Sigmoid colon (tissue), 7 donors: Measurements from ENCODE around the gene NXPH4. TPM values are rescaled to one million over a fixed set of nuclear protein-coding genes. Genes with fewer than 3 reads are reported as not detected.

Source experiments
- DNase-seq: peaks from one replicate; pipeline ENCODE4 v3.0.0-alpha.2; 2019
- H3K27ac ChIP-seq, 4 donors: fragments of 200-600 bp; sonication (generic); one replicate each; pipeline ENCODE4 v1.5.1; 2016 to 2019; ENCODE audit warnings: mild to moderate bottlenecking in 1 of 4
- H3K27me3 ChIP-seq, 3 donors: fragments of 200-600 bp; sonication (generic); one replicate each; pipeline ENCODE4 v1.5.1; 2019; ENCODE audit warnings: mild to moderate bottlenecking in 1 of 3
- H3K36me3 ChIP-seq, 4 donors: fragments of 200-600 bp; sonication (generic); one replicate each; pipeline ENCODE4 v1.5.1; 2016 to 2019
- H3K4me1 ChIP-seq, 4 donors: fragments of 200-600 bp; sonication (generic); one replicate each; pipeline ENCODE4 v1.5.1; 2017 to 2019
- H3K4me3 ChIP-seq, 4 donors: fragments of 200-600 bp; sonication (generic); one replicate each; pipeline ENCODE4 v1.5.1; 2017 to 2019; ENCODE audit warnings: mild to moderate bottlenecking in 2 of 4, moderate library complexity in 1 of 4
- H3K9me3 ChIP-seq, 4 donors: fragments of 200-600 bp in 3 of 4; sonication (generic) in 3 of 4; one replicate each; pipeline versions ENCODE4 v1.5.1 to v1.6.1; 2013 to 2019
- CTCF ChIP-seq, 4 experiments: fragments of 450-650 bp in 3 of 4; fragments of 200-600 bp in 1 of 4; IDR thresholded peaks; one replicate each; pipeline ENCODE4 v1.5.1; 2016 to 2019; ENCODE audit warnings: antibody characterized with exemption in 4 of 4, mild to moderate bottlenecking in 3 of 4, moderate library complexity in 2 of 4
- EP300 ChIP-seq, 4 donors: sonication (generic); formaldehyde crosslinking; IDR thresholded peaks; one replicate each; pipeline ENCODE4 v1.6.1; 2017; ENCODE audit warnings: antibody characterized with exemption in 4 of 4
- POLR2A ChIP-seq, 2 donors: fragments of 450-650 bp; IDR thresholded peaks; one replicate each; pipeline ENCODE4 v1.6.1; 2016; ENCODE audit warnings: antibody characterized with exemption in 2 of 2, mild to moderate bottlenecking in 2 of 2, moderate library complexity in 2 of 2
- POLR2AphosphoS5 ChIP-seq, 4 donors: sonication (generic); formaldehyde crosslinking; IDR thresholded peaks; one replicate each; pipeline ENCODE4 v1.6.1; 2017; ENCODE audit warnings: antibody characterized with exemption in 4 of 4
- WGBS, 2 donors: extraction: QIAGEN DNeasy Blood & Tissue Kit; methylation state at CpG; one replicate each; pipeline ENCODE4 v1.1.7; 2013; 5-methylcytosine and 5-hydroxymethylcytosine counted together
- intact Hi-C: fragments of 100-400 bp; cut with DNase I; formaldehyde crosslinking; loops from one replicate; pipeline ENCODE4 v1.15.1; 2023
- polyA plus RNA-seq, 3 donors: library from polyadenylated mRNA; stranded (reverse); fragments of 200-250 nt; gene quantifications; one replicate each; pipeline ENCODE4 v1.2.3, GENCODE V29; 2013
- total RNA-seq, 4 donors: library from RNA; depleted of rRNA; stranded (reverse); fragments of >200 nt; gene quantifications; one replicate each; pipeline ENCODE4 v1.1.0, GENCODE V29; 2016
- donor health status: healthy with polysubstance abuse.
- donor health status: Bipolar disorder and iron deficiency.
- donor health status: healthy.

The NXPH4 gene
- total and polyA plus RNA-seq, 7 donors: 0.13 TPM; not detected in 6

DNA sequence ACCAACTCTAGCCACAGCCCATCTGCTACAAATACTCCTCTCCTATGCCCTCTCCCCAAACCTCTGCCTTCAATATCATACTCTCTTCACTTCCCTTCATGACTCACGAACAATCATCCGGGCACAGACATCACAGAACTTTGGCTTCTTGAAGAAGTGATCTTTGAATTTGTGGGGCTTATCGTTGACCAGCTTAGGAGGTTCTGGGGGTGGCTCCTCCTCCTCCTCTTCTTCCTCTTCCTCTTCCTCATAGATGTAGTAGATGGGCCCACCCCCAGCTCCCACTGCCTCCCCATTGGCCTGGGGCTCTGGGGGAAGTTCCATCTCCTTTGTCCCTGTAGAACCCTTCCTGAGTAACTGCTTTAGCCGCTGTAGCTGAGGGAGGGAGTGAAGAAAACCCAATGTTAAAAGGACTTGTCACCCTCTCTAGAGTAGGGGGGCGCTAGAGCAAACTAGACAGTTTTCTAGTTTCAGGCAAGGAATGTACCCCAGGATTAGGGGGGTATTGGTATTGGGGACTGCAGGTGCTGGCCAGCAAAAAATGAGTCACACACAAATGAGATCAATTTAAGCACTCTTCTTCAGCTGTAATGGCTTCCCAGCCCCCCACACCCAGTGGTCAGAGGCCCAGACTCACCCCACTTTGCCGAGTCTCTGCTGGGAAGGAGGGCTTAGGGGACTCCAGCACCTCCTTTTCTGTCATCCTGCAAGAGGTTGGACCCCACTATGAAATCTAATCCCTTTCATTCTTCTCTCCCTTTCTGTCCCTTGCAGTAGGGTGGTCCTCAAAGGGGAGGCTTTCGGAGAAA lies 32.5 kb downstream of the NXPH4 start:
- H3K27me3 ChIP-seq: peaks cover 6 to 31% (median 14%) of the 10 kb centered on the region in 3 donors
- TF ChIP-seq EP300 (IDR thresholded peaks at IDR 0.05): no peak
- TF ChIP-seq CTCF (IDR thresholded peaks at IDR 0.05): no peak
- TF ChIP-seq POLR2A (IDR thresholded peaks at IDR 0.05): no peak
- TF ChIP-seq POLR2AphosphoS5 (IDR thresholded peaks at IDR 0.05): no peak
- no peaks in the 10 kb centered on the region for H3K4me1 ChIP-seq
- H3K9me3 ChIP-seq: no peaks in the 10 kb centered on the region
- DNase-seq: no peak
- intact Hi-C loops: no loop called here
- H3K36me3 ChIP-seq: no peaks in the 10 kb centered on the region
- WGBS, 2 donors: 71 to 85% methylated on average over 7 of the region's 7 CpGs
- no peak overlapping the region for H3K27ac ChIP-seq
- H3K4me3 ChIP-seq: no peak overlapping the region

- Histone ChIP-seq H3K4me1 (no peaks in the 10 kb centered on the region), H3K36me3 (peaks cover 0 to 13% (median 4%) of the 10 kb centered on the region in 4 donors), H3K27me3 (peaks cover 0 to 20% (median 4%) of the 10 kb centered on the region in 3 donors), H3K27ac (no peak overlapping the region), H3K9me3 (no peaks in the 10 kb centered on the region), H3K4me3 (no peak overlapping the region)
- WGBS, 2 donors: 90 to 93% methylated on average over 3 of the region's 3 CpGs
- no peak for TF ChIP-seq POLR2AphosphoS5 (IDR thresholded peaks at IDR 0.05)
- no peak for TF ChIP-seq EP300 (IDR thresholded peaks at IDR 0.05)
- no peak for TF ChIP-seq POLR2A (IDR thresholded peaks at IDR 0.05)
- no peak for TF ChIP-seq CTCF (IDR thresholded peaks at IDR 0.05)
- DNase-seq: no peak
- intact Hi-C loops: no loop called here
These were observed 33.9 kb downstream of the NXPH4 start for GRCh38 chr12:57250541-57250940.

DNA sequence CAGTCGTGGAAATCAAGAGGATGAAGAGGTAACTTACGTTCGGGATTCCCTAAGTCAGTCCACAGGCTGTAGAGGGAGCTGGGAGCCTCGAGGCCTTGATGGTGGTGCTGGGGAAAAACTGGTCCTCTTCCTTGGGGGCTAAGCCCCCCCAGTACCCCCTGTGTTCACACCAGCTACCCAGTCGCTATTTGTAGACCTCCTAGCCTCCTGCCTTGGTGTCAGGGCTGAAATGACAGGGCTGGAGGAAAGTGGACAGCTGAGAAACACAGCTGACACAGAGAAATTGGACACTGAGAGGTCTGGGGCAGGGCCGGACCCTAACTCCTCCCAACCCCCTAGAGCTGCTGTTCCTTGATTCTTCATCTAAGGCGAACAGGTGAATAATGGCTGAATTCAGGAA lies 34.4 kb downstream of the NXPH4 start, which contains the start of gene STAC3:
TSS of gene STAC3 (minus strand) at position 232 of the 400 bp plus-strand sequence. CDS start 1,551 bp downstream, outside the sequence.
- peaks cover 0 to 17% (median 8%) of the 10 kb centered on the region in 4 donors for H3K36me3 ChIP-seq
- no peaks in the 10 kb centered on the region for H3K4me1 ChIP-seq
- H3K27me3 ChIP-seq: peaks cover 0 to 17% (median 4%) of the 10 kb centered on the region in 3 donors
- H3K9me3 ChIP-seq: no peaks in the 10 kb centered on the region
- no peak for DNase-seq
- no peak within 1 kb of the TSS for H3K27ac ChIP-seq
- 81 to 85% methylated on average over 7 of the region's 7 CpGs for WGBS, 2 donors
- intact Hi-C loops: no loop called here
- H3K4me3 ChIP-seq: no peak within 1 kb of the TSS
- TF ChIP-seq POLR2AphosphoS5 (IDR thresholded peaks at IDR 0.05): no peak
- no peak for TF ChIP-seq EP300 (IDR thresholded peaks at IDR 0.05)

GRCh38 chr12:57254506-57255280 lies 38.1 kb downstream of the NXPH4 start:
- intact Hi-C loops: no loop called here
- no peak overlapping the region for H3K27ac ChIP-seq
- peaks cover 0 to 3% (median 0%) of the 10 kb centered on the region in 3 donors for H3K27me3 ChIP-seq
- H3K9me3 ChIP-seq: no peaks in the 10 kb centered on the region
- H3K36me3 ChIP-seq: peaks cover 11 to 55% (median 35%) of the 10 kb centered on the region in 4 donors
- peaks cover 0 to 1% (median 0%) of the 10 kb centered on the region in 4 donors for H3K4me1 ChIP-seq
- 94 to 95% methylated on average over 14 of the region's 14 CpGs for WGBS, 2 donors
- no peak overlapping the region for H3K4me3 ChIP-seq
- TF ChIP-seq EP300 (IDR thresholded peaks at IDR 0.05) (no peak), CTCF (IDR thresholded peaks at IDR 0.05) (no peak), POLR2A (IDR thresholded peaks at IDR 0.05) (no peak), POLR2AphosphoS5 (IDR thresholded peaks at IDR 0.05) (no peak)
- no peak for DNase-seq

- Histone ChIP-seq H3K4me1 (peaks cover 0 to 5% (median 0%) of the 10 kb centered on the region in 4 donors), H3K27ac (no peak overlapping the region), H3K36me3 (peaks cover 11 to 67% (median 39%) of the 10 kb centered on the region in 4 donors), H3K4me3 (no peak overlapping the region), H3K27me3 (no peaks in the 10 kb centered on the region), H3K9me3 (no peaks in the 10 kb centered on the region)
- 85 to 93% methylated on average over 6 of the region's 6 CpGs for WGBS, 2 donors
- no peak for DNase-seq
- intact Hi-C loops: no loop called here
- no peak for TF ChIP-seq EP300 (IDR thresholded peaks at IDR 0.05)
- no peak for TF ChIP-seq POLR2A (IDR thresholded peaks at IDR 0.05)
- TF ChIP-seq POLR2AphosphoS5 (IDR thresholded peaks at IDR 0.05): no peak
- no peak for TF ChIP-seq CTCF (IDR thresholded peaks at IDR 0.05)
These were observed 39.3 kb downstream of the NXPH4 start for GRCh38 chr12:57255916-57256315.
